ENCODE results near the gene FAM50A.

FAM50A gene

DNA sequence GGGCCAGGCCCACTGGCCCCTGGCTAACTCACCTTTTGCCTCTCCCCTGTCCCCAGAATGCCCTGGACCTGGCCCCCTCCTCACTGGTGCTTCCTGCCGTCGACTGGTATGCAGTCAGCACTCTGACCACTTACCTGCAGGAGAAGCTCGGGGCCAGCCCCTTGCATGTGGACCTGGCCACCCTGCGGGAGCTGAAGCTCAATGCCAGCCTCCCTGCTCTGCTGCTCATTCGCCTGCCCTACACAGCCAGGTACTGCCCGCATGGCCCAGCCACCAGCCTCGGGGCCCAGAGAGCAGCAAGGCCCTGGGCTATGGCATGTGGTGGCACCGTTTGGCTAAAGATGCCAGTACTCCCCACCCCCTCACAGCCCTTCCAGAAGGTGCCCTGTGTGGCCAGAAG lies 11.7 kb upstream of the FAM50A start:
- TF ChIP-seq MYC (IDR thresholded peaks at IDR 0.05; ENCODE audit: low read depth, low read length): no peak
- no peak for TF ChIP-seq POLR2A (IDR thresholded peaks at IDR 0.05; ENCODE audit: extremely low read depth, insufficient read length)
- TF ChIP-seq MAX (IDR thresholded peaks at IDR 0.05; ENCODE audit: low read depth, low read length): no peak
- TF ChIP-seq, protein P1, sequence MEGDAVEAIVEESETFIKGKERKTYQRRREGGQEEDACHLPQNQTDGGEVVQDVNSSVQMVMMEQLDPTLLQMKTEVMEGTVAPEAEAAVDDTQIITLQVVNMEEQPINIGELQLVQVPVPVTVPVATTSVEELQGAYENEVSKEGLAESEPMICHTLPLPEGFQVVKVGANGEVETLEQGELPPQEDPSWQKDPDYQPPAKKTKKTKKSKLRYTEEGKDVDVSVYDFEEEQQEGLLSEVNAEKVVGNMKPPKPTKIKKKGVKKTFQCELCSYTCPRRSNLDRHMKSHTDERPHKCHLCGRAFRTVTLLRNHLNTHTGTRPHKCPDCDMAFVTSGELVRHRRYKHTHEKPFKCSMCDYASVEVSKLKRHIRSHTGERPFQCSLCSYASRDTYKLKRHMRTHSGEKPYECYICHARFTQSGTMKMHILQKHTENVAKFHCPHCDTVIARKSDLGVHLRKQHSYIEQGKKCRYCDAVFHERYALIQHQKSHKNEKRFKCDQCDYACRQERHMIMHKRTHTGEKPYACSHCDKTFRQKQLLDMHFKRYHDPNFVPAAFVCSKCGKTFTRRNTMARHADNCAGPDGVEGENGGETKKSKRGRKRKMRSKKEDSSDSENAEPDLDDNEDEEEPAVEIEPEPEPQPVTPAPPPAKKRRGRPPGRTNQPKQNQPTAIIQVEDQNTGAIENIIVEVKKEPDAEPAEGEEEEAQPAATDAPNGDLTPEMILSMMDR (IDR thresholded peaks at IDR 0.05; ENCODE audit: low read depth, low read length): no peak
- DNase-seq (ENCODE audit: low read depth): no peak
- H3K4me3 ChIP-seq (ENCODE audit: low read depth, low read length): no peak overlapping the region

DNA sequence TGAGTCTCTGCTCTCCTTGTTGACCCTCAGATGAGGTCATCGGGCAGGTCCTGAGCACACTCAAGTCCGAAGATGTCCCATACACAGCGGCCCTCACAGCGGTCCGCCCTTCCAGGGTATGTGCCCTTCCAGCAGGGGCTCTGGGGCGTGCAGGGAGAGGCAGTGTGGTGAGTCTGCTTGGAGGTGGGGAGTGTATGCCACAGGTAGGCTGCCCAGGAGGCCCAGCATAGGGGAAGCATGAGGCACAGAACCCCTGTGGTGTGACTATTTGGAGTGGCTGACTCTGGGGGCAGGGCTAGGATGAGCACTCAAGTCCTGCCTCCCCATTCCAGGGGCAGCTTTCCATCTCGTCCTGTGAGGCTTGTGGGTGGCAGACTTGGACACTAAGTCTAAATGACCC lies 10.3 kb upstream of the FAM50A start:
- no peak for TF ChIP-seq MAX (IDR thresholded peaks at IDR 0.05; ENCODE audit: low read depth, low read length)
- TF ChIP-seq POLR2A (IDR thresholded peaks at IDR 0.05; ENCODE audit: extremely low read depth, insufficient read length): no peak
- TF ChIP-seq, protein P1 (IDR thresholded peaks at IDR 0.05; ENCODE audit: low read depth, low read length): no peak
- TF ChIP-seq MYC (IDR thresholded peaks at IDR 0.05; ENCODE audit: low read depth, low read length): no peak
- DNase-seq (ENCODE audit: low read depth): no peak
- no peak overlapping the region for H3K4me3 ChIP-seq (ENCODE audit: low read depth, low read length)

- H3K4me3 ChIP-seq (ENCODE audit: low read depth, low read length): no peak overlapping the region
- TF ChIP-seq, protein P1 (IDR thresholded peaks at IDR 0.05; ENCODE audit: low read depth, low read length): no peak
- TF ChIP-seq MAX (IDR thresholded peaks at IDR 0.05; ENCODE audit: low read depth, low read length) (no peak), MYC (IDR thresholded peaks at IDR 0.05; ENCODE audit: low read depth, low read length) (no peak), POLR2A (IDR thresholded peaks at IDR 0.05; ENCODE audit: extremely low read depth, insufficient read length) (no peak)
- no peak for DNase-seq (ENCODE audit: low read depth)
Observed at GRCh38 chrX:154434394-154435168, 9.4 kb upstream of the FAM50A start.

DNA sequence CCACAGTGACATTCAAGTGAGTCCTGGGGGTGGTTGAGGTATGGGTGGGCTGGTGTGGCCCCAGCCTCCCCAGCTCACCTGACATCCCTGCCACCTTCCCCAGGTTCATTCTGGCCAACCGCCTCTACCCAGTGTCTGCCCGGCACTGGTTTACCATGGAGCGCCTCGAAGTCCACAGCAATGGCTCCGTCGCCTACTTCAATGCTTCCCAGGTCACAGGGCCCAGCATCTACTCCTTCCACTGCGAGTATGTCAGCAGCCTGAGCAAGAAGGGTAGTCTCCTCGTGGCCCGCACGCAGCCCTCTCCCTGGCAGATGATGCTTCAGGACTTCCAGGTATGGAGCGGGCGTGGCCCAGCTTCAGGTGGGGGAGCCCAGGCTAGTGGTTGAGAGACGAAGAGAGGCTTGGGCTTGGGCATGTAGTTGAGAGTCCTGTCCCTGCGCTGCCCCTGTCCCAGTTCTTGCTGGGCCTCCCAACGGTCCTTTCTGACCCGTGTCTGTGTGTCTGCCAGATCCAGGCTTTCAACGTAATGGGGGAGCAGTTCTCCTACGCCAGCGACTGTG lies 8.7 kb upstream of the FAM50A start:
- no peak for TF ChIP-seq POLR2A (IDR thresholded peaks at IDR 0.05; ENCODE audit: extremely low read depth, insufficient read length)
- TF ChIP-seq, protein P1 (IDR thresholded peaks at IDR 0.05; ENCODE audit: low read depth, low read length): no peak
- no peak for TF ChIP-seq MYC (IDR thresholded peaks at IDR 0.05; ENCODE audit: low read depth, low read length)
- no peak for TF ChIP-seq MAX (IDR thresholded peaks at IDR 0.05; ENCODE audit: low read depth, low read length)
- H3K4me3 ChIP-seq (ENCODE audit: low read depth, low read length): no peak overlapping the region
- no peak for DNase-seq (ENCODE audit: low read depth)

DNA sequence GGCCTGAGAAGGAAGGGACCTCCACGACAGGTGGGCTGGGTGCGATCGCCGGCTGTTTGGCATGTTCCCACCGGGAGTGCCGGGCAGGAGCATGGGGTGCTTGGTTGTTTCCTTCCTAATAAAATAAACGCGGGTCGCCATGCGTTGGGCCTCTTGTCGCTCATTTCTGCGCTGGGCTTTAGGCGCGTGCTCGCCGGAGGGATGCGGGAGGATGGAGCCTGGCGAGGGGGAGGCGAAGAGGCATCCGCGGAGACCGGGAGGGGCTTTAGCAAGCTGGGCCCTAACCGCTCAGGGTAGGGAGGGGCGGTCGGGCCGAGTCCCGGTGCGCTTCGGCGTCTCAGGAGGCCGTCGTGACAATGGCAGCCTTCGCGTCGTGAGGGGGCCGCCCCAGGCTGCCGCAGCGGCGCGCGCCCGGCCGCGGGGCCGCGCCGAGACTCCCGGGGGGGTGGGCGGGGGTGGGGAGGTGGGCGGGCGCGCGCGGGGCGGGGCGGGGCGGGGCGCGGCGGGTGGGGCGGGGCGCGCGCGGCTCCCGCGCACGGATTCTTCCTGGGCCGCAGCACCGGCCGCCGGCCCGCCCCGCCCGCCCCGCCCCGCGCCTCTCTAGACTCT lies 7.5 kb upstream of the FAM50A start:
- peak; percentile 51 for DNase-seq (ENCODE audit: low read depth)
- no peak for TF ChIP-seq MYC (IDR thresholded peaks at IDR 0.05; ENCODE audit: low read depth, low read length)
- TF ChIP-seq MAX (IDR thresholded peaks at IDR 0.05; ENCODE audit: low read depth, low read length): no peak
- no peak for TF ChIP-seq POLR2A (IDR thresholded peaks at IDR 0.05; ENCODE audit: extremely low read depth, insufficient read length)
- TF ChIP-seq, protein P1 (IDR thresholded peaks at IDR 0.05; ENCODE audit: low read depth, low read length): no peak

More for the DNA sequence above, 7.5 kb upstream of the FAM50A start:
- H3K4me3 ChIP-seq (ENCODE audit: low read depth, low read length): no peak overlapping the region
